ENCODE results near the gene HYI.
"Not testable (repeated sequence)": the region's sequence is repeated elsewhere in the genome, so short reads cannot be mapped to it uniquely, and the experiment has no call there.

The HYI gene

GRCh38 chr1:43473463-43473862, 19.7 kb upstream of the HYI start:
- no peak for DNase-seq (ENCODE audit: low read depth, low spot score)
- no peaks in the 10 kb centered on the region for H3K27me3 ChIP-seq (ENCODE audit: insufficient read depth, insufficient read length)
- no peak for TF ChIP-seq SUZ12 (IDR thresholded peaks at IDR 0.05; ENCODE audit: extremely low read depth, insufficient read depth, insufficient read length)
- TF ChIP-seq YY1 (IDR thresholded peaks at IDR 0.05; ENCODE audit: insufficient read depth, insufficient read length): no peak
- TF ChIP-seq ZNF274 (IDR thresholded peaks at IDR 0.05; ENCODE audit: low read depth, low read length): no peak
- peaks cover 3% of the 10 kb centered on the region for H3K4me1 ChIP-seq (ENCODE audit: insufficient read depth, insufficient read length)
- H3K9me3 ChIP-seq (ENCODE audit: insufficient read depth, low read length): no peaks in the 10 kb centered on the region; the same call in none of the 2 replicates
- H3K9ac ChIP-seq (ENCODE audit: insufficient read length, low read depth): no peak overlapping the region
- H3K36me3 ChIP-seq (ENCODE audit: insufficient read depth, insufficient read length, low read length): no peaks in the 10 kb centered on the region
- H3K4me3 ChIP-seq (ENCODE audit: insufficient read length, low read depth): no peak overlapping the region

GRCh38 chr1:43472463-43473151, 18.9 kb upstream of the HYI start:
- H3K27me3 ChIP-seq (ENCODE audit: insufficient read depth, insufficient read length); H3K4me1 ChIP-seq (ENCODE audit: insufficient read depth, insufficient read length); DNase-seq (ENCODE audit: low read depth, low spot score); H3K36me3 ChIP-seq (ENCODE audit: insufficient read depth, insufficient read length, low read length); H3K9ac ChIP-seq (ENCODE audit: insufficient read length, low read depth); H3K9me3 ChIP-seq (ENCODE audit: insufficient read depth, low read length); H3K4me3 ChIP-seq (ENCODE audit: insufficient read length, low read depth): not testable (repeated sequence)

GRCh38 chr1:43472087-43472462, 18.3 kb upstream of the HYI start:
- peaks cover 3% of the 10 kb centered on the region for H3K4me1 ChIP-seq (ENCODE audit: insufficient read depth, insufficient read length)
- no peaks in the 10 kb centered on the region for H3K27me3 ChIP-seq (ENCODE audit: insufficient read depth, insufficient read length)
- H3K36me3 ChIP-seq (ENCODE audit: insufficient read depth, insufficient read length, low read length): no peaks in the 10 kb centered on the region
- H3K9me3 ChIP-seq (ENCODE audit: insufficient read depth, low read length): no peaks in the 10 kb centered on the region; the same call in none of the 2 replicates
- TF ChIP-seq SUZ12 (IDR thresholded peaks at IDR 0.05; ENCODE audit: extremely low read depth, insufficient read depth, insufficient read length) (no peak), ZNF274 (IDR thresholded peaks at IDR 0.05; ENCODE audit: low read depth, low read length) (no peak), YY1 (IDR thresholded peaks at IDR 0.05; ENCODE audit: insufficient read depth, insufficient read length) (no peak)
- no peak overlapping the region for H3K9ac ChIP-seq (ENCODE audit: insufficient read length, low read depth)
- no peak for DNase-seq (ENCODE audit: low read depth, low spot score)
- H3K4me3 ChIP-seq (ENCODE audit: insufficient read length, low read depth): no peak overlapping the region

- Histone ChIP-seq H3K27me3 (ENCODE audit: insufficient read depth, insufficient read length) (no peaks in the 10 kb centered on the region), H3K9ac (ENCODE audit: insufficient read length, low read depth) (no peak overlapping the region), H3K9me3 (ENCODE audit: insufficient read depth, low read length) (no peaks in the 10 kb centered on the region; the same call in 1 of the 2 replicates), H3K36me3 (ENCODE audit: insufficient read depth, insufficient read length, low read length) (no peaks in the 10 kb centered on the region), H3K4me1 (ENCODE audit: insufficient read depth, insufficient read length) (peaks cover 3% of the 10 kb centered on the region), H3K4me3 (ENCODE audit: insufficient read length, low read depth) (no peak overlapping the region)
- DNase-seq (ENCODE audit: low read depth, low spot score): no peak
- no peak for TF ChIP-seq ZNF274 (IDR thresholded peaks at IDR 0.05; ENCODE audit: low read depth, low read length)
- no peak for TF ChIP-seq YY1 (IDR thresholded peaks at IDR 0.05; ENCODE audit: insufficient read depth, insufficient read length)
- TF ChIP-seq SUZ12 (IDR thresholded peaks at IDR 0.05; ENCODE audit: extremely low read depth, insufficient read depth, insufficient read length): no peak
Observed at GRCh38 chr1:43469932-43470331, 16.2 kb upstream of the HYI start.

GRCh38 chr1:43468414-43468813, 14.7 kb upstream of the HYI start:
- DNase-seq (ENCODE audit: low read depth, low spot score): no peak
- Histone ChIP-seq H3K4me1 (ENCODE audit: insufficient read depth, insufficient read length) (peaks cover 3% of the 10 kb centered on the region), H3K9me3 (ENCODE audit: insufficient read depth, low read length) (no peaks in the 10 kb centered on the region; the same call in 1 of the 2 replicates), H3K27me3 (ENCODE audit: insufficient read depth, insufficient read length) (no peaks in the 10 kb centered on the region), H3K36me3 (ENCODE audit: insufficient read depth, insufficient read length, low read length) (no peaks in the 10 kb centered on the region), H3K9ac (ENCODE audit: insufficient read length, low read depth) (no peak overlapping the region), H3K4me3 (ENCODE audit: insufficient read length, low read depth) (no peak overlapping the region)
- no peak for TF ChIP-seq ZNF274 (IDR thresholded peaks at IDR 0.05; ENCODE audit: low read depth, low read length)
- TF ChIP-seq SUZ12 (IDR thresholded peaks at IDR 0.05; ENCODE audit: extremely low read depth, insufficient read depth, insufficient read length): no peak
- no peak for TF ChIP-seq YY1 (IDR thresholded peaks at IDR 0.05; ENCODE audit: insufficient read depth, insufficient read length)

- Histone ChIP-seq H3K36me3 (ENCODE audit: insufficient read depth, insufficient read length, low read length) (no peaks in the 10 kb centered on the region), H3K4me1 (ENCODE audit: insufficient read depth, insufficient read length) (no peaks in the 10 kb centered on the region), H3K4me3 (ENCODE audit: insufficient read length, low read depth) (no peak overlapping the region), H3K9ac (ENCODE audit: insufficient read length, low read depth) (no peak overlapping the region), H3K9me3 (ENCODE audit: insufficient read depth, low read length) (no peaks in the 10 kb centered on the region; the same call in 1 of the 2 replicates), H3K27me3 (ENCODE audit: insufficient read depth, insufficient read length) (no peaks in the 10 kb centered on the region)
- TF ChIP-seq ZNF274 (IDR thresholded peaks at IDR 0.05; ENCODE audit: low read depth, low read length) (no peak), SUZ12 (IDR thresholded peaks at IDR 0.05; ENCODE audit: extremely low read depth, insufficient read depth, insufficient read length) (no peak), YY1 (IDR thresholded peaks at IDR 0.05; ENCODE audit: insufficient read depth, insufficient read length) (no peak)
- no peak for DNase-seq (ENCODE audit: low read depth, low spot score)
Observed at GRCh38 chr1:43466403-43466802, 12.7 kb upstream of the HYI start.

- no peaks in the 10 kb centered on the region; the same call in 1 of the 2 replicates for H3K9me3 ChIP-seq (ENCODE audit: insufficient read depth, low read length)
- no peaks in the 10 kb centered on the region for H3K4me1 ChIP-seq (ENCODE audit: insufficient read depth, insufficient read length)
- no peak for DNase-seq (ENCODE audit: low read depth, low spot score)
- H3K9ac ChIP-seq (ENCODE audit: insufficient read length, low read depth): no peak overlapping the region
- no peak overlapping the region for H3K4me3 ChIP-seq (ENCODE audit: insufficient read length, low read depth)
- no peaks in the 10 kb centered on the region for H3K36me3 ChIP-seq (ENCODE audit: insufficient read depth, insufficient read length, low read length)
- no peaks in the 10 kb centered on the region for H3K27me3 ChIP-seq (ENCODE audit: insufficient read depth, insufficient read length)
- TF ChIP-seq SUZ12 (IDR thresholded peaks at IDR 0.05; ENCODE audit: extremely low read depth, insufficient read depth, insufficient read length) (no peak), ZNF274 (IDR thresholded peaks at IDR 0.05; ENCODE audit: low read depth, low read length) (no peak), YY1 (IDR thresholded peaks at IDR 0.05; ENCODE audit: insufficient read depth, insufficient read length) (no peak)
Observed at GRCh38 chr1:43465505-43466067, 11.9 kb upstream of the HYI start.
